ENCODE results near the gene RAB11FIP4. TPM values are rescaled to one million over a fixed set of nuclear protein-coding genes. Genes with fewer than 3 reads are reported as not detected.

The RAB11FIP4 gene
- total RNA-seq, 1 donor from 2014 or later, result 28.6 TPM

GRCh38 chr17:31456814-31457213 is 65.3 kb downstream of the RAB11FIP4 start:
- intact Hi-C loops (cut with micrococcal nuclease), result no loop called here

- intact Hi-C loops (cut with micrococcal nuclease), result no loop called here
These were observed 66.1 kb downstream of the RAB11FIP4 start for GRCh38 chr17:31457391-31458234.

- intact Hi-C loops (cut with micrococcal nuclease), result no loop called here
These were observed 67.4 kb downstream of the RAB11FIP4 start for GRCh38 chr17:31458829-31459228.

- intact Hi-C loops (cut with micrococcal nuclease), result no loop called here
These were observed 68.2 kb downstream of the RAB11FIP4 start for GRCh38 chr17:31459716-31460115.

GRCh38 chr17:31460226-31460721 is 68.8 kb downstream of the RAB11FIP4 start:
- intact Hi-C loops (cut with micrococcal nuclease), result no loop called here

GRCh38 chr17:31461227-31461810 is 69.8 kb downstream of the RAB11FIP4 start:
- intact Hi-C loops (cut with micrococcal nuclease), result no loop called here

GRCh38 chr17:31462261-31462660 is 70.8 kb downstream of the RAB11FIP4 start:
- intact Hi-C loops (cut with micrococcal nuclease), result no loop called here

- intact Hi-C loops (cut with micrococcal nuclease), result no loop called here
These were observed 74.8 kb downstream of the RAB11FIP4 start for GRCh38 chr17:31466096-31466760.

GRCh38 chr17:31467502-31468256 is 76.2 kb downstream of the RAB11FIP4 start:
- intact Hi-C loops (cut with micrococcal nuclease), result no loop called here

- intact Hi-C loops (cut with micrococcal nuclease), result no loop called here
These were observed 78.5 kb downstream of the RAB11FIP4 start for GRCh38 chr17:31469959-31470358.

- intact Hi-C loops (cut with micrococcal nuclease), result no loop called here
These were observed 79.1 kb downstream of the RAB11FIP4 start for GRCh38 chr17:31470592-31470991.

- intact Hi-C loops (cut with micrococcal nuclease), result no loop called here
These were observed 80.7 kb downstream of the RAB11FIP4 start for GRCh38 chr17:31472137-31472536.

GRCh38 chr17:31475378-31476162 is 84.1 kb downstream of the RAB11FIP4 start:
- intact Hi-C loops (cut with micrococcal nuclease), result no loop called here

- intact Hi-C loops (cut with micrococcal nuclease), result no loop called here
These were observed 85.3 kb downstream of the RAB11FIP4 start for GRCh38 chr17:31476525-31477416.

GRCh38 chr17:31477417-31478055 is 86.1 kb downstream of the RAB11FIP4 start:
- intact Hi-C loops (cut with micrococcal nuclease), result no loop called here

- intact Hi-C loops (cut with micrococcal nuclease), result no loop called here
These were observed 87.6 kb downstream of the RAB11FIP4 start for GRCh38 chr17:31479062-31479408.

GRCh38 chr17:31479524-31479923 is 88.0 kb downstream of the RAB11FIP4 start:
- intact Hi-C loops (cut with micrococcal nuclease), result no loop called here

- intact Hi-C loops (cut with micrococcal nuclease), result no loop called here
These were observed 88.6 kb downstream of the RAB11FIP4 start for GRCh38 chr17:31480067-31480466.
